HL-60/S4 treated with retinoic acid at 250 ng/mL for 4 days and 3 days (cell line): ENCODE results near the gene FTH1.
"Not testable (repeated sequence)": the region's sequence is repeated elsewhere in the genome, so short reads cannot be mapped to it uniquely, and the experiment has no call there.

Experiments used
- in situ Hi-C: fragments of 300-500 bp; cut with MboI; formaldehyde crosslinking; loops from 2 replicates; pipeline ENCODE4 v1.7.0; 2022; ENCODE audit warnings: low sequenced_read_pairs

FTH1 gene

GRCh38 chr11:61978703-61979661, 11.5 kb upstream of the FTH1 start:
- in situ Hi-C loops: no loop called here

GRCh38 chr11:61976813-61977475, 9.5 kb upstream of the FTH1 start:
- in situ Hi-C loops: no loop called here

- in situ Hi-C loops: no loop called here
Observed at GRCh38 chr11:61976420-61976800, 9.0 kb upstream of the FTH1 start.

DNA sequence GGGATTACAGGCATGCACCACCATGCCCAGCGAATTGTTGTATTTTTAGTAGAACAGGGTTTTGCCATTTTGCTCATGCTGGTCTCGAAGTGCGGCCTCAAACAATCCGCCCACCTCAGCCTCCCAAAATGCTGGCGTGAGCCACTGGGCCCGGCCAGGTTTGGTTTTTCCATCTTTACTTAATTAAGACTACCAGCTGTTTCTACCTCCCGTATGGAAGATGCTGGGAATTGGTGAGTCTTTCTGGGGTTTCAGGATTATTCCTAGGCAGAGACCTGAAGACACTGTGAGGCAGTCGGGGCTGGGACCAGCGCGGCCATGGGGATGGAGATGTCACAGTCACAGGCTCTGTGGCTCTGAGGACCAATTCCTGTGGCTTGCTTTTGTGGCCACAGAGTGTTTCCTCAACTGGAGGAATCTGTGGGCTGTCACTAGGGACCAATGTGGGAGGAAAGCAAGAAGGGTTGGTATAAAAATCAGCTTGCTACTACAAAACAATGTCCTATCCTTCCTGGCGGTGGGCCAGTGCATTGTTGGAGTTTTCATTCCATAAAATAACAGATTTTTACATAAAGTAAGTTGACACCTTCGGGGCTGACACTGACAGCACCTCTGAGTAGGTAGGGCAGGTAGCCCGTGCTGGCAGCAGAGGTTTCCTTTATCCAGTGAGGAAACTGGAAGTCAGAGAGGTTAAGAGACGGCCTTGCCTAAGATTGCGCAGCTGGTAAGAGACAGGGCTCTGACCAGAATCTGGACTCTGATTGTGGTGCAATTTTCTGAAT, 8.4 kb upstream of the FTH1 start:
- in situ Hi-C loops: no loop called here

- in situ Hi-C loops: no loop called here
Observed at GRCh38 chr11:61974766-61975631, 7.6 kb upstream of the FTH1 start.

- in situ Hi-C loops: no loop called here
Observed at GRCh38 chr11:61973476-61974162, 6.2 kb upstream of the FTH1 start.

- in situ Hi-C loops: no loop called here
Observed at GRCh38 chr11:61972672-61973475, 5.4 kb upstream of the FTH1 start.

GRCh38 chr11:61972112-61972671, 4.8 kb upstream of the FTH1 start:
- in situ Hi-C loops: no loop called here

GRCh38 chr11:61971248-61972111, 4.0 kb upstream of the FTH1 start:
- in situ Hi-C loops: no loop called here

DNA sequence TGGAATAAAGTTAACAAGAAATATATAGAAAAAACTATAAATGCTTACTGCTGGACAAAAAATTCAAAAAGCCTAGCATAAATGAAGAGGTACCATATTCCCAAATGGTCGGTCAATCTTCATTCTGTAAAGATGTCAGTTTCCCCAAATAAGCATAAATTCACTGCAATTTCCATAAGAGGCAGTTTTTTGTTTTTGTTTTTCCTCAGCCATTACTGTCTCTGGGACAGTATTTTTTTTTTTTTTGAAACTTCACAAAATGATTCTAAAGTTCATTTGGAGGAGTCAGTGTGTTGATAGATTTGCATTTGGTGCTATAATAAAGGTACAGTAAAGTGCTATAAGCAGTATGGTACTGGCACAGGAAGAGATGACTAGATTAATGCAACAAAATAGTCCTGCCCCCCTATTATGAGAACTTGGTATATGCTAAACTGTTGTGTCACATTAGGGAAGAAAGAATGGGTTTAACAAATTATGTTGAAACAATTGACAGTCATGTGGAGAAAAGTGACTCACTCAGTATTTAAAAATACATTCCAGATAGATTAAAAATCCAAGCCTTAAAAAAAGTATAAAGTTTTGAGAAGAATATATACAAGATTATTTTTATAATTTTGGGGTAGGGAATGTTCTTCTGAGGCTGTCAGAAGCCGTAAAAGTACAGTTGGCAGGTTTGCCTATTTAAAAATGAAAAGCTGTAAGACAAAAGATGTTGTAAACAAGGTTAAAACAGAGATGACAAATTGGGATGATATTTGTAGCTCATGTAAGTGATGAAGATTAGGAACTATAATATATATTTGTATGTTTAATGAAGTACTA, 2.6 kb upstream of the FTH1 start:
- in situ Hi-C loops: no loop called here

DNA sequence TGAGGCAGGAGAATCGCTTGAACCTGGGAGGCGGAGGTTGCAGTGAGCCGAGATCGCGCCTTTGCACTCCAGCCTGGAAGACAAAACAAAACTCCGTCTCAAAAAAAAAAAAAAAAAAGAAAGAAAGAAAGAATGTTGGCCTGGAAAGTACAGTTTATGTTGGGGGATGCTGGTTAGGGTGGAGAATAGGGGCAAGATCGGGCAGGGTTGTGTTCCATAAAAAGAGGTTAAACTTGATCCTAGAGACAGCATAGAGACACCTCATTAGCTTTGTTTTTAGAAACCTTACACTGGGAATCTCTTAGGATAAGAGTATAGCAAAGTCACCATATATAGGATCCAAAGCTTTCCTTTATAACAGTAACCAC, 1.9 kb upstream of the FTH1 start:
- in situ Hi-C loops: no loop called here

GRCh38 chr11:61968758-61969390, 1.4 kb upstream of the FTH1 start:
- in situ Hi-C loops: no loop called here

DNA sequence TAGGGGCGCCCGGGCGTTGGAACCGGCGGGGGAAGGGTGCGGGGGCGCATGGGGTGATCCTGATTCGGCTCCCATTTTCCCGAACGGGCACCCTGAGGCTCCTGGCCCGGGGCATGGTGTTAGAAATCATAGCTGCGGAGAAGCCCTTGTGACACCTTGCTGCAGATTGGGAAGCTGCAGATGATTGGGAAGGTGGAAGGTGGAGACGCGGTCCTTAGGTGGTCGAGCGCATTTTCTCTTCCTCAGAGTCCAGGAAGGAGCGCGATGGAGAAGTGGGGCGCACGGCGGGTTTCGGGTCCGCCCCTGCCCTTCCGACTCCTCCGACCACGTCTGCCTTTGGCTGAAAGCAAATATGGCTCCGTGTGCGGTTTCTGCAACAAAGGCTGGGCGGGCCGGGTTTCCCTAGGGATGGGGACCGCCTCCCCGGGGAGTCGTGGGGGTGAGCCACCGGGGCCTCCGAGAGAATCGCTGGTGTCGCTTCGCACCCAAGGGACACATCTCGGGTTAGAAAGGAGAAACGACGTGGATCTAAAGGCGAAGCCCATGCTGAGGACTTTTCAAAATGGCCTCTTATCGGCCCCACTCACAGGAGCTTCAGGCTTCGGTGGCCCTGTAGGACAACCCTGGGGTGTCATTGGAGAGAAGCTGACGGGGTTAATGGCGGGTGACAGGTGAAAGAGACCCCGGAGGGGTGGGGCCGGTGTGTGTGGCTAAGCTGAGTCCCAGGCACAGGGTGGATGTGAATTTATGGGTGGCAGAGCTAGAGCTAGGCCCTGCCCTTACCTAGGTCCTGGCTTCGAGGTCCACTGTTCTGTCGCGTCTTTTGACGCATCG, 707 bp upstream of the FTH1 start:
- in situ Hi-C loops: no loop called here

DNA sequence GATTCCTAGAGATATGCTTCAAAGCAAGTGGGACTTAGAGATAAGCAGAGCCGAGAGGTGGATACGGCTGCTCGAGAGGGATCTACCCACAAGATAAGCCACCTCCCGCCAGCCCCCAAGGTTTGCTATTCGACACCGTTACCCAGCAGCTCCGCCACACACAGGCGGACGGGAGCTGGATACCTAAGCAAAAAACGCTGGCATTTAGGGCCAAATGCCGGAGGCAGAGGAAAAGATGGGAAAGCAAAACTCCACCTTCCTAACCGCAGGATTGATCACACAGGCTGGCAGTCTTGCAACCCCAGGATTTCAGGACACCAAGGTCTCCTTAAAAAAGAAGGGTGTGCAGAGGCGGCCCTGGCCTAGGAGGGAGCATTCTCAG, 709 bp downstream of the FTH1 start:
- in situ Hi-C loops: no loop called here

GRCh38 chr11:61964666-61965271, 2.7 kb downstream of the FTH1 start:
- in situ Hi-C loops: not testable (repeated sequence)
